ENCODE data around the gene GAD1.

GAD1 gene

DNA sequence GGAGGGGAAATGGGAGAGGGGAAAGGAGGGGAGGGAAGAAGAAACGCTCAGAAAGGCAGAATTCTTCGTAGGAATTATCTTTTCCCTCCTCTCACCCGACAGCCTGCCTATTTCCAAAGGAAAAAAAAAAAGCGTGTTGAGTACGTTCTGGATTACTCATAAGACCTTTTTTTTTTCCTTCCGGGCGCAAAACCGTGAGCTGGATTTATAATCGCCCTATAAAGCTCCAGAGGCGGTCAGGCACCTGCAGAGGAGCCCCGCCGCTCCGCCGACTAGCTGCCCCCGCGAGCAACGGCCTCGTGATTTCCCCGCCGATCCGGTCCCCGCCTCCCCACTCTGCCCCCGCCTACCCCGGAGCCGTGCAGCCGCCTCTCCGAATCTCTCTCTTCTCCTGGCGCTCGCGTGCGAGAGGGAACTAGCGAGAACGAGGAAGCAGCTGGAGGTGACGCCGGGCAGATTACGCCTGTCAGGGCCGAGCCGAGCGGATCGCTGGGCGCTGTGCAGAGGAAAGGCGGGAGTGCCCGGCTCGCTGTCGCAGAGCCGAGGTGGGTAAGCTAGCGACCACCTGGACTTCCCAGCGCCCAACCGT is at the start of gene GAD1:
TSS of gene GAD1 (plus strand) at position 384 of the 589 bp plus-strand sequence. CDS start 1,705 bp downstream, outside the sequence.
- Histone ChIP-seq H3K4me3 (peak within 1 kb of the TSS; percentile 17 to 45 (median 29)), H3K27ac (no peak within 1 kb of the TSS)

DNA sequence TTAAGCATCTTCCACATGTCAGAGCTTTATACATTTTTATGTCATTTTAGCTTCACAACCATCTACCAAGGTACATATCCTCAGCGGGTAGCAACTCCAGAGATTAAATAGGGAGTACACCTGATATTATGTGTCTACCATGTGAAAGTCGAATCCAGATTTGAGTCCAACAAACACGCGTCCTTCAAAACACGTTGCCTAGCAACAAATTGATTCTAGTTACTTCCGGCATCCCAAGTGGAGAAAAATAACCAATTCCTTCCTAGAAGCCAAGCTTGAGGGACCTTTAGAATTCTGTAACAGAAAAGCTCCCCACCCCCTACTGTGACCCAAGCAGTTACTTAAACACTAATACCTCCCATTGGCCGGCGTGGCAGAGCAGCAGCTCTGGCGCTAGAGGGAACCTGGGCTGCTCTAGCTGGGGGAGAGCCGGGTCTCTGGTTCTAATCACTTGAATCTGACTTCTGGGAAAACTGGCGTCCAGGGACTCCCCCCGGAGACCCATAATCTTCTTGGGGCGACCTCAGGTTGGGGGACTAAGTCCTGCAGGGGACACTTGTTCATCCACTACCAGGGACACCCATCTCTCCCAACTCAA is 46.6 kb upstream of the GAD1 start, which contains the start of gene ERICH2:
TSS of gene ERICH2 (plus strand) at position 371 of the 598 bp plus-strand sequence. CDS start 304 bp downstream, outside the sequence.
- Histone ChIP-seq H3K27ac (peak within 1 kb of the TSS in 10 of 21 experiments; percentile 55 to 77 (median 66)), H3K4me3 (peak within 1 kb of the TSS; percentile 34 to 59 (median 45))

DNA sequence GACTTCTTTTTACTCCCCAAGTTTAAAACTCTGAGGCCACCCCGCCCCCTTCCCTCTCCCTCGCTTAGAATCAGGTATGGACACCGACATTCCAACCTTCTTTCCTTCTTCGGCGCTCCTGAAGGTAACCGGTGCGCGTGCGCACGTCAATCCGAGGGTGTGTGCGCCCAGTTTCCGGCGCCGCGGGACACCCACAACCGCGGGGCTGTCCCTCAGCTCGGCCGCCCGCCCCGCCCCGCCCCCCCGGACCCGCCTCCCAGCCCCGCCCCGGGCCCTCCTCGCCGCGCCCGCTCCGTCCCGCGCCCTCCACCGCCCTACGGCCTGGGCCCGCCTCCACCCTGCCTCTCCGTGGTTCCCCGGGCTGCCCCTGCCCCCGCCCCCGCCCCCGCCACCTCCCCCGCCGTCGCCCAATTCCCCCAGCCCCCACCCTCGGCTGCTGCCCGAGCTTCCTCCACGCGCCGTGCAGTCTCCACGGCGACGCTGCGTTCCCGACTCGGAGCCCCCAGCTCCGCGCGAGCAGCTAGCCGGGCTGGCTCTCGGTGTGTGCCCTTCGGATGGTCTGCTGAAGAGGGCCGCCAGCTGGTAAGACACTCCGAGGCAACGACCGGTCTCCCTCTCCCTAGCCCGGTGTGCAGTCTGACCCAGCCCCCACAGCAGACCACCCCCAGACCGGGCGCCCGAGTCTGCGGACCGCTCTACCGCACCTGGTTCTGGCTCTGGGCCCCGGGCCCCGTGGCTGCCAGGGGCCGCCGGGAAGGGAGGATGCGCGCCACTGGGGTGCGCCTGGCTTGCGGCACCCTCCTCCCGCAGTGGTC is 45.9 kb upstream of the GAD1 start:
- Histone ChIP-seq H3K4me3 (peak overlapping the region; percentile 34 to 59 (median 45)), H3K27ac (peak overlapping the region in 10 of 21 experiments; percentile 55 to 77 (median 66))

- Histone ChIP-seq H3K27ac (peak overlapping the region in 7 of 21 experiments; percentile 18 to 77 (median 64)), H3K4me3 (peak overlapping the region; percentile 34 to 59 (median 45))
These were observed 45.2 kb upstream of the GAD1 start for GRCh38 chr2:170771421-170771937.

- H3K27ac ChIP-seq: no peak overlapping the region
- no peak overlapping the region for H3K4me3 ChIP-seq
These were observed 44.4 kb upstream of the GAD1 start for GRCh38 chr2:170772295-170772694.

GRCh38 chr2:170774074-170774473 is 42.6 kb upstream of the GAD1 start:
- H3K4me3 ChIP-seq: no peak overlapping the region

DNA sequence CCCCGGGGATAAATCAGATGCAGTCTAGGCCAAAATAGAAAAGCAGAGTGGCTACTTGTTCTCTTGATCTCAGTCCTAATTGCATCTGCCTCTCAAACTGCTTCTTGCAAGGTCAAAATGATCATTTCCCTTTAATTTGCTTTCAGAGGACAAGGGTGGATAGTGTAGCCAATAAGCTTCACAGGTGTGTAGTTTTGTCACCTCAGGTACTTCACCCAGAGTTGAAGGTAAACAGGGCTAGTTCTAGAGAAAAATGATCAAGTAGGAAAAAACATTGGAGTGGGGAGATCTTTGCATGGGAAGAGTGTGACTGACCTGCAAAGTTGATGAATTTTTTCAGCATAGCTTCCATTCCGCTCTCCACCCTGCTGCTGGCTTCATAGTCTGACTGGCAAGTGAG is 37.8 kb upstream of the GAD1 start:
- Histone ChIP-seq H3K4me3 (no peak overlapping the region), H3K27ac (no peak overlapping the region)

More at GRCh38 chr2:170774074-170774473, 42.6 kb upstream of the GAD1 start:
- no peak overlapping the region for H3K27ac ChIP-seq

DNA sequence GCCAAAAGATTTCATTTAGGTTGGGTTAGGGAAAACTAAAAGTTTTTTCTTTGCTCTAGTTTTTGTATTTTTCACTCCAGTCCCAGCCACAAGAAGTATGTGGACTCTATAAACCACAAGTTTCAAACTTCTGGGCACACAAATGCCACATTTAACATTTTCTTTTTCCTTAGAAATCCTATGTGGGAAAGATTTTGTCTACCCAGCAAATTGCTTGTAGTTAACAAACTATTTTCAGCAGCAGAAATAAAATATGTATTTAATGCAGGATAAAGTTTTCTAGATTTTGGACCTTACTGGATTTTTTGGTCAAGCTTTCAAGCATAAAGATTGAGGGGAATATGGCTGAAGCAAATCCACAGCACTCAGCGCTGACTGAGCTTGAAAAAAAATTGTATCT is 37.4 kb upstream of the GAD1 start:
- no peak overlapping the region for H3K27ac ChIP-seq

DNA sequence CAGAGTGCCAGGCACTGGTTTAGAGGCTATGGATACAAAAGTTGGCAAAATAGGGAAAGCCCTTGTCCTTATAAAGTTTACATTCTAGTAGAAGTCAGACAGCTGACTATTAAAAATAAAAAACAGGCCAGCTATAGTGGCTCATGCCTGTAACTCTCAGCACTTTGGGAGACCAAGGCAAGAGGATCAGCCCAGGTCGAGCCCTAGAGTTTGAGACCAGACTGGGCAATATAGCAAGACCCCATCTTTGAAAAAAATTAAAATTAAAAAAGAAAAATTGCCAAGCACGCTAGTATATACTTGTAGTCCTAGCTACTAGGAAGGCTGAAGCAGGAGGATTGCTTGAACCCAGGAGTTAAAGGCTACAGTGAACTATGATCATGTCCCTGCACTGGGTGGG is 34.0 kb upstream of the GAD1 start:
- H3K4me3 ChIP-seq: no peak overlapping the region
- H3K27ac ChIP-seq: no peak overlapping the region

More for the DNA sequence above, 37.4 kb upstream of the GAD1 start:
- no peak overlapping the region for H3K4me3 ChIP-seq

DNA sequence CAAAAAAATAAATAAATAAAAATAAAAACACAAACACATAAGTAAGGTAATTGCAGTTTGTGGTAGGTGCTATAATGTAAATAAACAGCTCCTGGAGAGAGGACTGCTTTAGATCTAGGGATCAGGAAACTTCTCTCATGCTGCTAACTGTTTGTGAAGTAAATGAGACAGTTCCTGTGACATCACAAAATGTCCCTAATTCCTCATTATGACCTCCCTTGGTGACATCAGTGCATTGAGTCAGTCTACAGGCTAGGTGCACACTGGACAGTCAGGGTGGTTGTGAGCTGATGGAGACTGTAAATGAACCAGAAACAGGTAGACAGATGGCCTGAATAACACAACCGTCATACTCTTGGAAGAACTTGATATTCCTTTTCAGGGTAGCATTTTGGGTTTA is 33.1 kb upstream of the GAD1 start:
- Histone ChIP-seq H3K4me3 (no peak overlapping the region), H3K27ac (no peak overlapping the region)

DNA sequence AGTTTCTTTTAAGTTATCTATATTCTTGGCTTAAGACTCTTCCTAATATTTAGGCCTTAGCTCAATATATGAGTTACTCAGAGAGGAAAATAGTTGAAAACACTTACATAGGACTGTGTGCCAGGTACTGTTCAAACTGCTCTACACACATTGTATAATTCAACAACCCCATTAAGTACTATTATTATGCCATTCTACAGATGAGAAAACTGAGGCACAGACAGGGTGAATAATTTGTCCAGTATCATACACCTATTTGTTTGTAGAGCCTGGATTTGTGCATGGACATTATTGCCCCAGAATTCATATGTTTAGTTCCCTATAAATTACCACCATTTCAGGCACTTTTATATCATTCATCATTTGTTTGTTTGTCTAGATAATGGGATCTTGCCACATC is 17.7 kb upstream of the GAD1 start:
- no peak overlapping the region for H3K27ac ChIP-seq

DNA sequence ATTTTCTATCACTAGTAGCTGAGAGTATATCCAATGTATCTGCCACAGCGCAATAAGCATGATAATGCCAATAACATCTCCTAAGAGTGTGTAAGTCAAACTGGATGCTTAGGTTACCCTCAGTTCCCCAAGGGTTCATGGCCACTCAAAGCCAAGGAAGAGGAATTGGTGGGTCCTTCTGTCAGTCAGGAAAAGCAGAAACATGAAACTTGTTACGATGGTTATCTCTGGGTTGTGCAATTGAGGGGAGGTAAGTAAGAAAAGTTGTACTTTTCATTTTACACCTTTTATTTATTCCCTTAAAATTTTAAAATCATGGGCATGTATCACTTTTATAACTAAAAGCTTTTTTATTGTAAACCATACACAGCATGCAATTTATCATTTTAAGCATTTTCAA is 10.1 kb upstream of the GAD1 start:
- H3K4me3 ChIP-seq: no peak overlapping the region
- no peak overlapping the region for H3K27ac ChIP-seq

More for the DNA sequence above, 17.7 kb upstream of the GAD1 start:
- no peak overlapping the region for H3K4me3 ChIP-seq

- no peak overlapping the region for H3K27ac ChIP-seq
- no peak overlapping the region for H3K4me3 ChIP-seq
These were observed 3.7 kb upstream of the GAD1 start for GRCh38 chr2:170812710-170813600.

GRCh38 chr2:170813611-170814532 is 2.8 kb upstream of the GAD1 start:
- no peak overlapping the region for H3K4me3 ChIP-seq
- no peak overlapping the region for H3K27ac ChIP-seq

- Histone ChIP-seq H3K4me3 (no peak overlapping the region), H3K27ac (no peak overlapping the region)
These were observed 2.0 kb upstream of the GAD1 start for GRCh38 chr2:170814533-170815230.

DNA sequence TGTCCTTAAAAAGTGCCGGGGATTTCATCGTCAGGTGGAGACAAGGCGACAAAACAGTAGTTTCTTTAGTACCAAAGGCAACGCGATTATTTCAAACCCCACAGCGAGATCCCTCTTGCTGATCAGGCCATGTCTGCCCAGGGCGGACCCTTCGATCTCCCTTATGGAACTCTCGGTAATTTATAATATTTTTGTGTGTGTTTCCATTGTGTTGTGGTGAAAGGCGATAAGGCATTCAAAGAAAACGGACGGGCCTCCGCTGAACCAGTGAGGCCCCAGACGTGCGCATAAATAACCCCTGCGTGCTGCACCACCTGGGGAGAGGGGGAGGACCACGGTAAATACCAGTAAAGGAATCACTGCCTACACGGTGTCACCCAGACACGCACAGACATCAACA is 1.4 kb upstream of the GAD1 start:
- peak overlapping the region in 2 of 7 experiments; percentile 29 to 32 for H3K4me3 ChIP-seq
- H3K27ac ChIP-seq: no peak overlapping the region

DNA sequence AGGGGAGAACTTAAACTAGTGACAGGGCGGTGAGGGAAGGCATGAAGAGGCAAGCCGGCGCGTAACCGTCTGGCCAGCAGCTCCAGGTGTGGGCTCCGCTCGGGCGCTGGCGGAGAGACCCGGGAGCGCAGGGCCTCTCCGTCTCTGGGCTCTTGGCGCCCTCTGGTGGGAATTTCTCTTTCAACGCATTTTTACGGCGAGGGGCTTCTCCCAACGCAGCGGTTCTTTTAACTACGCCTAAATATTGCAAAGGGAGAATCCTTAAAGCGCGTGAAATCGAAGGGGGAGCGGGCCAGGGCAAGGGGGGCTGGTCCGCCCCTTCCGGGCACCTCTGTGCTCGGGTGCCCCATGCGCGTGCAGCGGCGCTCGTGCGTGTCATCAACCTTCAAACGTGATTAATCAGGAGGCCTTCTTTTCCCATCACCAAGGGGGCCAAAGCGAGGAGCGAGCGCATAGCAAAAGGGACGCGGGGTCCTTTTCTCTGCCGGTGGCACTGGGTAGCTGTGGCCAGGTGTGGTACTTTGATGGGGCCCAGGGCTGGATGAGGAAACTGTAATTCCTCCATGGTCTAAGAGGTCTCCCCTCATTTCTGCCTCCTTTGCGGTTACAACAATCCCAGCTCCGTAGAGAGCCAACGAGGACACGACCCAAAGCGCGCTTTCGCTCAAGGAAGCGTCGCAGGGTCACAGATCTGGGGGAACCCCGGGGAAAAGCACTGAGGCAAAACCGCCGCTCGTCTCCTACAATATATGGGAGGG is 762 bp upstream of the GAD1 start:
- Histone ChIP-seq H3K27ac (no peak overlapping the region), H3K4me3 (peak overlapping the region in 6 of 7 experiments; percentile 19 to 45 (median 30))
